ENCODE results near the gene RAB31.

DNA sequence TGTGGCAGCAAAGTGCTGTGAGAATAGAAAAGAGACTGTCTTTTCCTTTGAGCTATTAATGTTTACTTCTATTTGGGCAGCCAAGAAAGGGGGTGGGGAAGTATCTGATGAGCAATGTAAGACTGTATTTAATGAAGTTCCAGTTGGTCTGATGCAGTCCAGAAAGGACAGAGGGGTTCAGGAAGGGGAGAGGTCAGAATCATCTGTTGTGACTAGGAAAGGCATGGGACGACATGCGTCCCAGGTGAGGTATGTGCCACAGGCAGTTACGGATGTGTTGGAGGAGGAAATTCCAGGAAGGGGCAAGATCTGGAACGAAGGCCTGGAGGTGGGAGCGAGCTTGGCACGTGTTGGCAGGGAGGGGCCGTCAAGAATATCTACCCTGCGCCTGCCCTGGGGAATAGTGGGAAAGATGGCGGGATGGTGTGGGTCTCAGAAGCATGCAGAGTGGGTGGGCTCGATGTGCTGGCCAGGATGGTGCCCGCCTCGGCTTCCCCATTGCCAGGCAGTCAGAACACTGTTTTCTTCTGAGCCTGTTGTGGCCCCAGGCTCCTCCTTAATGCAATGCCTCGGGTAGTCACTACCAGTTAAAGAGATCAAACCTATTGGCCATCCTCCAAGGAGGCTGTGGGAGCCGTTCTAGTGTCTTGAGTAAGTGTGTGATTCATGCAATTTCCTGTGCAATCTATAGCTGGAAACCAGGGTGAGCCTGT, 119.8 kb downstream of the RAB31 start:
- TF ChIP-seq SP4 (CRISPR knock-in tag; IDR thresholded peaks at IDR 0.05) (no peak), POLR2AphosphoS2 (IDR thresholded peaks at IDR 0.05; ENCODE audit: low read depth, low read length) (no peak), HOXA5 (CRISPR knock-in tag; IDR thresholded peaks at IDR 0.05) (no peak), SIN3A (IDR thresholded peaks at IDR 0.05; ENCODE audit: borderline replicate concordance, low read depth, low read length) (no peak), ZBTB8A (CRISPR knock-in tag; IDR thresholded peaks at IDR 0.05; ENCODE audit: borderline replicate concordance, low read depth) (no peak), ZNF343 (CRISPR knock-in tag; IDR thresholded peaks at IDR 0.05) (no peak), ZSCAN5A (CRISPR knock-in tag; IDR thresholded peaks at IDR 0.05; ENCODE audit: borderline replicate concordance) (no peak), MLX (CRISPR knock-in tag; IDR thresholded peaks at IDR 0.05) (no peak), GFI1 (CRISPR knock-in tag; IDR thresholded peaks at IDR 0.05; ENCODE audit: borderline replicate concordance) (no peak), SMC3 (IDR thresholded peaks at IDR 0.05; ENCODE audit: low read length) (no peak), CTCF (CRISPR knock-in tag; IDR thresholded peaks at IDR 0.05) (no peak)
- TF ChIP-seq, protein P1, sequence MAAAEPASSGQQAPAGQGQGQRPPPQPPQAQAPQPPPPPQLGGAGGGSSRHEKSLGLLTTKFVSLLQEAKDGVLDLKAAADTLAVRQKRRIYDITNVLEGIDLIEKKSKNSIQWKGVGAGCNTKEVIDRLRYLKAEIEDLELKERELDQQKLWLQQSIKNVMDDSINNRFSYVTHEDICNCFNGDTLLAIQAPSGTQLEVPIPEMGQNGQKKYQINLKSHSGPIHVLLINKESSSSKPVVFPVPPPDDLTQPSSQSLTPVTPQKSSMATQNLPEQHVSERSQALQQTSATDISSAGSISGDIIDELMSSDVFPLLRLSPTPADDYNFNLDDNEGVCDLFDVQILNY (CRISPR knock-in tag; conservative IDR thresholded peaks at IDR 0.05) = no peak
